Measurements from ENCODE around the gene SCYL3.

SCYL3 gene

GRCh38 chr1:169906938-169907337 is 13.2 kb upstream of the SCYL3 start:
- Histone ChIP-seq H3K4me3 (ENCODE audit: insufficient read depth, low read length, poor library complexity, severe bottlenecking) (no peak overlapping the region), H3K9me3 (ENCODE audit: insufficient read depth, low read length) (no peaks in the 10 kb centered on the region), H2AFZ (ENCODE audit: low read depth, low read length, severe bottlenecking) (no peak overlapping the region), H3K27me3 (ENCODE audit: low read length) (no peaks in the 10 kb centered on the region), H3K27ac (ENCODE audit: low read depth, low read length) (no peak overlapping the region), H3K9ac (ENCODE audit: low read length) (no peak overlapping the region), H3K79me2 (ENCODE audit: insufficient read depth, low read length) (no peaks in the 10 kb centered on the region), H4K20me1 (ENCODE audit: low read depth, low read length) (no peaks in the 10 kb centered on the region), H3K36me3 (ENCODE audit: low read length) (no peaks in the 10 kb centered on the region), H3F3A (ENCODE audit: insufficient read depth) (no peaks in the 10 kb centered on the region), H3K9me2 (replicated peaks; ENCODE audit: insufficient read depth, low read length) (no peaks in the 10 kb centered on the region), H3K4me2 (ENCODE audit: low read depth, low read length, poor library complexity, severe bottlenecking) (no peak overlapping the region)
- no peak for TF ChIP-seq EZH2phosphoT487 (conservative IDR thresholded peaks at IDR 0.05; ENCODE audit: low read length)
- TF ChIP-seq, protein P1, sequence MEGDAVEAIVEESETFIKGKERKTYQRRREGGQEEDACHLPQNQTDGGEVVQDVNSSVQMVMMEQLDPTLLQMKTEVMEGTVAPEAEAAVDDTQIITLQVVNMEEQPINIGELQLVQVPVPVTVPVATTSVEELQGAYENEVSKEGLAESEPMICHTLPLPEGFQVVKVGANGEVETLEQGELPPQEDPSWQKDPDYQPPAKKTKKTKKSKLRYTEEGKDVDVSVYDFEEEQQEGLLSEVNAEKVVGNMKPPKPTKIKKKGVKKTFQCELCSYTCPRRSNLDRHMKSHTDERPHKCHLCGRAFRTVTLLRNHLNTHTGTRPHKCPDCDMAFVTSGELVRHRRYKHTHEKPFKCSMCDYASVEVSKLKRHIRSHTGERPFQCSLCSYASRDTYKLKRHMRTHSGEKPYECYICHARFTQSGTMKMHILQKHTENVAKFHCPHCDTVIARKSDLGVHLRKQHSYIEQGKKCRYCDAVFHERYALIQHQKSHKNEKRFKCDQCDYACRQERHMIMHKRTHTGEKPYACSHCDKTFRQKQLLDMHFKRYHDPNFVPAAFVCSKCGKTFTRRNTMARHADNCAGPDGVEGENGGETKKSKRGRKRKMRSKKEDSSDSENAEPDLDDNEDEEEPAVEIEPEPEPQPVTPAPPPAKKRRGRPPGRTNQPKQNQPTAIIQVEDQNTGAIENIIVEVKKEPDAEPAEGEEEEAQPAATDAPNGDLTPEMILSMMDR (IDR thresholded peaks at IDR 0.05; ENCODE audit: insufficient read depth, low read length, poor library complexity, severe bottlenecking): no peak

GRCh38 chr1:169904834-169905233 is 11.1 kb upstream of the SCYL3 start:
- no peak overlapping the region for H3K4me2 ChIP-seq (ENCODE audit: low read depth, low read length, poor library complexity, severe bottlenecking)
- no peak overlapping the region for H3K9ac ChIP-seq (ENCODE audit: low read length)
- no peaks in the 10 kb centered on the region for H4K20me1 ChIP-seq (ENCODE audit: low read depth, low read length)
- no peak for TF ChIP-seq EZH2phosphoT487 (conservative IDR thresholded peaks at IDR 0.05; ENCODE audit: low read length)
- TF ChIP-seq, protein P1 (IDR thresholded peaks at IDR 0.05; ENCODE audit: insufficient read depth, low read length, poor library complexity, severe bottlenecking): no peak
- no peak overlapping the region for H3K27ac ChIP-seq (ENCODE audit: low read depth, low read length)
- H2AFZ ChIP-seq (ENCODE audit: low read depth, low read length, severe bottlenecking): no peak overlapping the region
- no peaks in the 10 kb centered on the region for H3K9me3 ChIP-seq (ENCODE audit: insufficient read depth, low read length)
- H3K9me2 ChIP-seq (replicated peaks; ENCODE audit: insufficient read depth, low read length): no peaks in the 10 kb centered on the region
- no peaks in the 10 kb centered on the region for H3K79me2 ChIP-seq (ENCODE audit: insufficient read depth, low read length)
- H3K36me3 ChIP-seq (ENCODE audit: low read length): no peaks in the 10 kb centered on the region
- no peak overlapping the region for H3K4me3 ChIP-seq (ENCODE audit: insufficient read depth, low read length, poor library complexity, severe bottlenecking)
- H3K27me3 ChIP-seq (ENCODE audit: low read length): no peaks in the 10 kb centered on the region
- no peaks in the 10 kb centered on the region for H3F3A ChIP-seq (ENCODE audit: insufficient read depth)

DNA sequence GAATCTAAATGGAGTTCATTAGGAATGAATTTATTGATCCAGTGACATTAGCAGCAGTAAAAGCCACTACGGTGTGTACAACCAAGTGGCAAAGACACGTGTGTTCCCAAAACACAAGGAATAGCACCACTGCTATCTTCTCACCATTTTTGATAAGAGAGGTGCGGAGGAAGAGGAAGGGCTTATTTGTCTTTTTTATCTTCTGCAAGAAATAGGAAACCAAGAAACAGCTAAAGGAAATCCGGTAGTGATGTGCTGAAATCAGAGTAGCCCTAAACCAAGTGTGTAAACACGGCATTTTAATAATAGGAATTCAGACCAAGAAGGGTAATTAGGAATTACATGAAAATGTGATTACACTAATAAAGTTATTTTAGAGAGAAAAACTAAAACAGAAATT is 9.1 kb upstream of the SCYL3 start:
- Histone ChIP-seq H3K27me3 (ENCODE audit: low read length) (no peaks in the 10 kb centered on the region), H3K9me3 (ENCODE audit: insufficient read depth, low read length) (no peaks in the 10 kb centered on the region), H3K79me2 (ENCODE audit: insufficient read depth, low read length) (no peaks in the 10 kb centered on the region), H4K20me1 (ENCODE audit: low read depth, low read length) (no peaks in the 10 kb centered on the region), H3K27ac (ENCODE audit: low read depth, low read length) (no peak overlapping the region), H3K9me2 (replicated peaks; ENCODE audit: insufficient read depth, low read length) (no peaks in the 10 kb centered on the region), H3K4me3 (ENCODE audit: insufficient read depth, low read length, poor library complexity, severe bottlenecking) (no peak overlapping the region), H2AFZ (ENCODE audit: low read depth, low read length, severe bottlenecking) (no peak overlapping the region), H3K4me2 (ENCODE audit: low read depth, low read length, poor library complexity, severe bottlenecking) (no peak overlapping the region), H3F3A (ENCODE audit: insufficient read depth) (no peaks in the 10 kb centered on the region), H3K36me3 (ENCODE audit: low read length) (no peaks in the 10 kb centered on the region), H3K9ac (ENCODE audit: low read length) (no peak overlapping the region)
- TF ChIP-seq EZH2phosphoT487 (conservative IDR thresholded peaks at IDR 0.05; ENCODE audit: low read length): no peak
- TF ChIP-seq, protein P1 (IDR thresholded peaks at IDR 0.05; ENCODE audit: insufficient read depth, low read length, poor library complexity, severe bottlenecking): no peak
